GM19193 (cell line): Measurements from ENCODE around the gene PXMP4.

Experiments
- POLR2A ChIP-seq: IDR thresholded peaks from 4 replicates; pipeline ENCODE4 v1.6.1; 2011; ENCODE audit not compliant: insufficient read depth, insufficient read length; ENCODE audit errors: extremely low read depth

The PXMP4 gene

GRCh38 chr20:33660035-33660684, 60.0 kb downstream of the PXMP4 start:
- no peak for TF ChIP-seq POLR2A

- no peak for TF ChIP-seq POLR2A
These were observed 60.6 kb downstream of the PXMP4 start for GRCh38 chr20:33659341-33660034.

- no peak for TF ChIP-seq POLR2A
These were observed 61.2 kb downstream of the PXMP4 start for GRCh38 chr20:33658929-33659328.

- TF ChIP-seq POLR2A: no peak
These were observed 61.6 kb downstream of the PXMP4 start for GRCh38 chr20:33658510-33658909.

- TF ChIP-seq POLR2A: no peak
These were observed 62.4 kb downstream of the PXMP4 start for GRCh38 chr20:33657704-33658095.

GRCh38 chr20:33656783-33657703, 63.1 kb downstream of the PXMP4 start:
- no peak for TF ChIP-seq POLR2A

GRCh38 chr20:33656010-33656782, 63.9 kb downstream of the PXMP4 start:
- no peak for TF ChIP-seq POLR2A

GRCh38 chr20:33655164-33655563, 64.9 kb downstream of the PXMP4 start:
- TF ChIP-seq POLR2A: no peak

- TF ChIP-seq POLR2A: no peak
These were observed 65.4 kb downstream of the PXMP4 start for GRCh38 chr20:33654680-33655161.

GRCh38 chr20:33653900-33654596, 66.1 kb downstream of the PXMP4 start:
- TF ChIP-seq POLR2A: no peak

GRCh38 chr20:33653218-33653899, 66.8 kb downstream of the PXMP4 start:
- no peak for TF ChIP-seq POLR2A
